Kidney epithelial cell (primary cell): ENCODE data around the gene PCED1A. TPM values are rescaled to one million over a fixed set of nuclear protein-coding genes. Genes with fewer than 3 reads are reported as not detected.

ENCODE experiments used
- DNase-seq: peaks from one replicate; pipeline ENCODE4 v3.0.0-alpha.2; 2010; ENCODE audit warnings: low read depth
- H3K27me3 ChIP-seq: 2 replicates; pipeline ENCODE4 v1.6.0; 2011; ENCODE audit warnings: low read length; ENCODE audit not compliant: control insufficient read depth, insufficient read depth
- H3K36me3 ChIP-seq: 2 replicates; pipeline ENCODE4 v1.5.1; 2011; ENCODE audit warnings: low read length; ENCODE audit not compliant: control insufficient read depth, insufficient read depth
- H3K4me3 ChIP-seq: 2 replicates; pipeline ENCODE4 v1.5.1; 2011; ENCODE audit warnings: low read depth, mild to moderate bottlenecking, control low read depth, low read length
- total RNA-seq: library from RNA; depleted of rRNA; stranded (reverse); fragments of >200 nt; gene quantifications from 2 replicates; pipeline ENCODE4 v1.2.3, GENCODE V29; 2015
- TF ChIP-seq, protein P1 (sequence below): IDR thresholded peaks from 2 replicates; pipeline ENCODE4 v1.5.1; 2011; ENCODE audit warnings: mild to moderate bottlenecking, moderate library complexity, low read length, control low read depth, inconsistent platforms; ENCODE audit not compliant: insufficient read depth, poor library complexity, severe bottlenecking

Gene PCED1A
- total RNA-seq, 1 donor from 2014 or later, result 30.4 TPM

DNA sequence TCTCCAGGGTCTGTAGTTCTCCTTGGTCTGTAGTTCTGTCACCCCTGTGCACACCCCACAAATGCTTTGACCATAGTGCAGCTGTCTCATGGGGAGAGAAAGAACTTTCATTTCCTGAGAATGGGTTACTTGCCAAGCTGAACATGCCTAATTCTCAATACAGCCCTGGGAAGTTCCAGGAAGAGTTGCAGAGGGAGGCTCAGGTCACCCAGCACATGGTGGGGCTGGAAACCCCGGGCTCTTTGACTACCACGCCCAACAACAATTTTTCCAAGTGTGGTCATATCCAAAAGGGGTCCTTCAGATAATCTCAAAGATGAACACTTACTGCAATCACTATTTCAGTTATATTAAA lies 30.6 kb upstream of the PCED1A start:
- H3K36me3 ChIP-seq, result no peaks in the 10 kb centered on the region
- H3K27me3 ChIP-seq, result peaks cover 5% of the 10 kb centered on the region
- TF ChIP-seq, protein P1, sequence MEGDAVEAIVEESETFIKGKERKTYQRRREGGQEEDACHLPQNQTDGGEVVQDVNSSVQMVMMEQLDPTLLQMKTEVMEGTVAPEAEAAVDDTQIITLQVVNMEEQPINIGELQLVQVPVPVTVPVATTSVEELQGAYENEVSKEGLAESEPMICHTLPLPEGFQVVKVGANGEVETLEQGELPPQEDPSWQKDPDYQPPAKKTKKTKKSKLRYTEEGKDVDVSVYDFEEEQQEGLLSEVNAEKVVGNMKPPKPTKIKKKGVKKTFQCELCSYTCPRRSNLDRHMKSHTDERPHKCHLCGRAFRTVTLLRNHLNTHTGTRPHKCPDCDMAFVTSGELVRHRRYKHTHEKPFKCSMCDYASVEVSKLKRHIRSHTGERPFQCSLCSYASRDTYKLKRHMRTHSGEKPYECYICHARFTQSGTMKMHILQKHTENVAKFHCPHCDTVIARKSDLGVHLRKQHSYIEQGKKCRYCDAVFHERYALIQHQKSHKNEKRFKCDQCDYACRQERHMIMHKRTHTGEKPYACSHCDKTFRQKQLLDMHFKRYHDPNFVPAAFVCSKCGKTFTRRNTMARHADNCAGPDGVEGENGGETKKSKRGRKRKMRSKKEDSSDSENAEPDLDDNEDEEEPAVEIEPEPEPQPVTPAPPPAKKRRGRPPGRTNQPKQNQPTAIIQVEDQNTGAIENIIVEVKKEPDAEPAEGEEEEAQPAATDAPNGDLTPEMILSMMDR, result no peak
- H3K4me3 ChIP-seq, result no peak overlapping the region
- DNase-seq, result no peak

DNA sequence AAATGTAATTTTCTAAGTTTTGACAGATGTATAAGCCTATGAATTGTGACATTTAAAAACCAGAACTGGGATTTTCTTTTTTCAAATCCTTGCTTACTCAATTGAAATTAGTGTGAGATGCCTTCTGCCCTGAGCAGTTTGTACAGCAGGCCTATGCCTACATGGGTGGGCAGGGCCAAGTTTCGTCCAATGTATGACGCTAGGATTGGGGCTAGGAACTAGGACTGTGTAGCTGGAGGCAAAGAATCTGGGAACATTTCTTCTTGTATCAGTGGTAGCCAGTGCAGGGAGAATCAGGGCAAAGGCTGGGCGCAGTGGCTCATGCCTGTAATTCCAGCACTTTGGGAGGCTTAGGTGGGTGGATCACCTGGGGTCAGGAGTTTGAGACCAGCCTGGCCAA lies 28.9 kb upstream of the PCED1A start:
- H3K36me3 ChIP-seq, result no peaks in the 10 kb centered on the region
- no peak overlapping the region for H3K4me3 ChIP-seq
- DNase-seq, result no peak
- H3K27me3 ChIP-seq, result peaks cover 5% of the 10 kb centered on the region
- TF ChIP-seq, protein P1, result no peak

DNA sequence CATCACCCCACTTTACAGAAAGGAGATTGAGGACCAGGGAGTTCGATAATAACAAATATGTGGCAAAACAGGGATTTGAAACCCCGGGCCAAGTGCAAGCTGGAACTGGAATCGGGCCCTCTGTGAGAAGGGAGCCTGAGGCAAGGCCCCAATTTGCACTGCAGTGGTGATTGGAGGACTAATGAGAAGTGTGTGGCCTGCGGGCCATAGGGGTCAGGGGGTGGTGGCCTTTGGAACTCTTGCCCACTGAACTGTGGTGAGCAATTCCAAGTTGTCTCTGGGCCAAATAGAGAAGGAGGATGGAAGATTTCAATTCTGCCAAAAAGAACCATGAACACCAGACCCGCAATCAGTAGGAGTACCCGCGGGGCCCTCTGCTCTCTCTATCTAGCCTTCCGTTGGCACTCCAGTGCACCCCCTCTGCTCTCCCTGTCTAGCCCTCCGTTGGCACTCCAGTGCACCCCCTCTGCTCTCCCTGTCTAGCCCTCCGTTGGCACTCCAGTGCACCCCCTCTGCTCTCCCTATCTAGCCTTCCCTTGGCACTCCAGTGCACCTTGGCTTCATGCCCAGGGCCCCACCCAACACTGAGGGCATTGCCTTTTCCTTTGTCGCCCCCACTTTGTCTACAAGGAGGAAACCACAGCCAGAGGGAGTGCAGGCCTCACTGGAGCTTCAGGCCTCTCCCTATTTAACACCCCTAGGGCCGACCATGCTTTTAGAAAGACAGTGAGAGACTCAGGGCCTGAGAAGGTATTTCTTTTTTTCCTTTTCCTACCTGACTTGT lies 26.8 kb upstream of the PCED1A start:
- Histone ChIP-seq H3K27me3 (peaks cover 1% of the 10 kb centered on the region), H3K36me3 (no peaks in the 10 kb centered on the region), H3K4me3 (no peak overlapping the region)
- no peak for DNase-seq
- TF ChIP-seq, protein P1, result no peak

DNA sequence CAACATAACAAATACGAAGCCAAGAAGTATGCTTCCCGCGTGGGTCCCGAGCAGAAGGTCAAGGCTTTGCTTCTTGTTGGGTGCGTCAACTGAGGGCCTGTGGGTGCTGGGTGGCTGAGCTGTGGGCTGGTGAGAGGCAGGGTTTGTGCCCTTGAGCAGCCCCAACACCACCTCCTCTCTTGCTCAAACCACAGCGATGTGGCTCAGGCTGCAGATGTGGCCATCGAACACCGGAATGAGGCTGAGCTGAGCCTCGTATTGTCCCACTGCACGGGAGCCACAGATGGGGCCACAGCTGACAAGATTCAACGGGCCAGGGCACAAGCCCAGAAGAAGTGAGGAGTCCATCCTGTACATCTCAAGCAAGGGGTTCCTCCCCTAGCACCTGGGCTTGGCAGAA lies 25.8 kb upstream of the PCED1A start:
- no peaks in the 10 kb centered on the region for H3K36me3 ChIP-seq
- no peak for DNase-seq
- no peak overlapping the region for H3K4me3 ChIP-seq
- no peaks in the 10 kb centered on the region for H3K27me3 ChIP-seq
- TF ChIP-seq, protein P1, result no peak

DNA sequence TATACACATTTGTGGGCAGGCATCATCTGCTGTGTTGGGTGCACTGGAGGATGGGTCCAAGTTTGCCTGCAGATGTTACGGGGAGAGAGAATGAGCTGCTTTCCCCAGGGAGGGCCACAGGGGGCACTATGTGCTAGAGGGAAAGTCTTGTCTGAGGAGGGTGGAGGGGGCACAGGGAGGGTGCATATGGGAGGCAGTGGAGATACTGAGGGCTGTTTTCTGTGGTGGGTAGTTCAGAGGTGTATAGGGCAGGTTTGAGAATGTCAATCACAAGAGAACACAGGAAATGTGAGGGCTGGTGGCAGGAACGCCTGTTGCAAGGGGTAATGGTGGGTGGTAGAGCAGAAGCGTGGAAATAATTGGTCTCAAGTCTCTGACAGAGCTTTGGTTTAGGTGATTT lies 25.2 kb upstream of the PCED1A start:
- Histone ChIP-seq H3K36me3 (no peaks in the 10 kb centered on the region), H3K27me3 (no peaks in the 10 kb centered on the region), H3K4me3 (no peak overlapping the region)
- DNase-seq, result no peak
- TF ChIP-seq, protein P1, result no peak

DNA sequence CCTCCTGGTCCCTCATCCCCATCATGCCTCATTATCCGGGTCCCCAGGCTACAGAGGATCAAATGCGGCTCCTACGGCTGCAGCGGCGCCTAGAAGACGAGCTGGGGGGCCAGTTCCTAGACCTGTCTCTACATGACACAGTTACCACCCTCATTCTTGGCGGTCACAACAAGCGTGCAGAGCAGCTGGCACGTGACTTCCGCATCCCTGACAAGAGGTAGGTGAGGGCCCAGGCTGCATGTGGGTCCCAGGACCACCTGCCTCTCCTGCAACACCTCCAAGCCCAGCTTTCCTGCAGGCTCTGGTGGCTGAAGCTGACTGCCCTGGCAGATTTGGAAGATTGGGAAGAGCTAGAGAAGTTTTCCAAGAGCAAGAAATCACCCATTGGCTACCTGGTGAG lies 24.6 kb upstream of the PCED1A start:
- no peak overlapping the region for H3K4me3 ChIP-seq
- no peaks in the 10 kb centered on the region for H3K27me3 ChIP-seq
- H3K36me3 ChIP-seq, result no peaks in the 10 kb centered on the region
- TF ChIP-seq, protein P1, result no peak
- DNase-seq, result no peak
